Subcutaneous abdominal adipose tissue (tissue), 5 donors: ENCODE data around the gene GPC6.

ENCODE experiments used
- H3K27ac ChIP-seq: one replicate; pipeline ENCODE4 v1.7.0; 2013; ENCODE audit warnings: low read depth, mild to moderate bottlenecking, inconsistent platforms, low read length, moderate library complexity
- H3K27me3 ChIP-seq, 5 donors: one replicate each; pipeline ENCODE4 v1.7.0; 2013; ENCODE audit warnings: low read length in 5 of 5, inconsistent platforms in 1 of 5; ENCODE audit not compliant: control insufficient read depth in 5 of 5, insufficient read depth in 4 of 5
- H3K36me3 ChIP-seq, 5 donors: one replicate each; pipeline ENCODE4 v1.7.0; 2013; ENCODE audit warnings: low read length in 5 of 5; ENCODE audit not compliant: control insufficient read depth in 5 of 5, insufficient read depth in 5 of 5
- H3K4me1 ChIP-seq, 5 donors: one replicate each; pipeline ENCODE4 v1.7.0; 2013; ENCODE audit warnings: low read length in 5 of 5, mild to moderate bottlenecking in 3 of 5, moderate library complexity in 1 of 5; ENCODE audit not compliant: control insufficient read depth in 5 of 5, insufficient read depth in 5 of 5
- H3K4me3 ChIP-seq, 5 donors: one replicate each; pipeline ENCODE4 v1.7.0; 2013; ENCODE audit warnings: low read length in 5 of 5, low read depth in 1 of 5
- H3K9ac ChIP-seq, 5 donors: one replicate each; pipeline ENCODE4 v1.7.0; 2013; ENCODE audit warnings: low read length in 5 of 5, mild to moderate bottlenecking in 4 of 5, moderate library complexity in 3 of 5
- H3K9me3 ChIP-seq, 5 donors: one replicate each; pipeline ENCODE4 v1.7.0; 2013; ENCODE audit warnings: low read length in 5 of 5; ENCODE audit not compliant: control insufficient read depth in 5 of 5
- donor health status: healthy.
- donor health status: healthy.
- donor health status: healthy.
- donor health status: healthy.
- donor health status: healthy.

The GPC6 gene

DNA sequence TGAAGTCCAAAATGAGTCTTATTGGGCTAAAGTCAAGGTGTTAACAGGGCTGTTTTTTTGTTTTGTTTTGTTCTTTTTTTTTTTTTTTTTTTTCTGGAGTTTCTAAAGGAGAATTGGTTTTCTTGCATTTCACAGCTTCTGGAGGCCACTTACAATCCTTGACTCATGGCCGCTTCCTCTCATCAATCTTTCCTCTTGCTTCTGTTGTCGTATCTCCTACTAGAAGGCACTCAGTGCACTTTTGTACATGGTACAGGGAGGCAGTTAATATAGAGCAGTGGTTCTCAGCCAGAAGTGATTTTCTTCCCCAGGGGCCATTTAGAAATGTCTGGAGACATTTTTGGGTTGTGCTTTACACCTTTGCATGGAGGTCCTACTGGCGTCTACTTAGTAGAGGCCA, 706.3 kb downstream of the GPC6 start:
- Histone ChIP-seq H3K27ac (no peak overlapping the region), H3K9me3 (no peaks in the 10 kb centered on the region), H3K4me3 (no peak overlapping the region), H3K9ac (no peak overlapping the region), H3K36me3 (no peaks in the 10 kb centered on the region), H3K4me1 (no peaks in the 10 kb centered on the region), H3K27me3 (no peaks in the 10 kb centered on the region)

DNA sequence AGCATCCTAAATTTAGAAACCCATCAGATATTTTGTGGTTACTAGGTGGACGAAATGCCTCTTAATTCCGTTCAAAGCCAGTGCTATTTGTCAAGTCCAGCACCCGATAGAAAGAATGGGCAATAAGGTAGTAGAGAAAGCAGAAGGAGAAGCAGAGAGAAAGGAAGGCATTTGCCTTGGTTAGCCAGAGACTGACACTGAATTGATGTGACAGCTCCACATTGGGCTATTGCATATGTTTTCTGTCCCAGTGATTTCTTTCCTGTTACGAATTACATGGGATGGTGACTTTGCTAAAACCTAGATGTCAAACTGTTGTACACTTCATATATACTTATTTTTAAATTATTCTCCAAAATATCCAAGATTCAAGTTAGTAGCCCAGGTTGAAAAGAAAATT, 710.3 kb downstream of the GPC6 start:
- Histone ChIP-seq H3K9me3 (no peaks in the 10 kb centered on the region), H3K4me3 (no peak overlapping the region), H3K27ac (no peak overlapping the region), H3K4me1 (no peaks in the 10 kb centered on the region), H3K27me3 (no peaks in the 10 kb centered on the region), H3K9ac (no peak overlapping the region), H3K36me3 (no peaks in the 10 kb centered on the region)

- H3K4me1 ChIP-seq, result peaks cover 0 to 4% (median 0%) of the 10 kb centered on the region in 5 donors
- no peaks in the 10 kb centered on the region for H3K36me3 ChIP-seq
- no peak overlapping the region for H3K9ac ChIP-seq
- no peaks in the 10 kb centered on the region for H3K27me3 ChIP-seq
- H3K4me3 ChIP-seq, result no peak overlapping the region
- no peak overlapping the region for H3K27ac ChIP-seq
- no peaks in the 10 kb centered on the region for H3K9me3 ChIP-seq
These were observed 714.8 kb downstream of the GPC6 start for GRCh38 chr13:93941444-93941843.

DNA sequence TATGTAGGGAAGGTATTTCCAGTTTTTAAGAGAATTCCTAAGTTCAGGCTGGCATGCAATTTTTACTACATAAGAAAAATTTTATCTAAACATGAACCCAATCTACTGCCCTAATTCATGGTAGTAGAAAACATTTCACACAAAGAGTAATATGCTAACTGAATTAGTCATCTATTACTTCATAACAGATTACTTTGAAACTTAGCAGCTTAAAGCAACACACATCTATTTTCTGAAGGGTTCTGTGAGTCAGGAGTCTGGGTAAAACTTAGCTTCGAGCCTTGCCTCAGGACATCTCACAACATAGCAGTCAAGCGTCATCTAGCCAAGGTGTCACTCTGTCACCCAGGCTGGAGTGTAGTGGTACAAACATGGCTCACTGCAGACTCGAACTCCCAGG, 715.4 kb downstream of the GPC6 start:
- no peaks in the 10 kb centered on the region for H3K27me3 ChIP-seq
- peaks cover 0 to 4% (median 0%) of the 10 kb centered on the region in 5 donors for H3K4me1 ChIP-seq

GRCh38 chr13:93945621-93946020, 719.0 kb downstream of the GPC6 start:
- H3K4me3 ChIP-seq, result no peak overlapping the region
- H3K27me3 ChIP-seq, result no peaks in the 10 kb centered on the region
- H3K9me3 ChIP-seq, result no peaks in the 10 kb centered on the region
- no peaks in the 10 kb centered on the region for H3K36me3 ChIP-seq
- peaks cover 0 to 4% (median 0%) of the 10 kb centered on the region in 5 donors for H3K4me1 ChIP-seq
- H3K9ac ChIP-seq, result no peak overlapping the region
- H3K27ac ChIP-seq, result no peak overlapping the region

More for the DNA sequence above, 715.4 kb downstream of the GPC6 start:
- no peaks in the 10 kb centered on the region for H3K36me3 ChIP-seq
- no peak overlapping the region for H3K9ac ChIP-seq
- no peak overlapping the region for H3K4me3 ChIP-seq
- no peak overlapping the region for H3K27ac ChIP-seq
- no peaks in the 10 kb centered on the region for H3K9me3 ChIP-seq

GRCh38 chr13:93946994-93947393, 720.4 kb downstream of the GPC6 start:
- Histone ChIP-seq H3K4me1 (peaks cover 0 to 4% (median 0%) of the 10 kb centered on the region in 5 donors), H3K27me3 (no peaks in the 10 kb centered on the region), H3K4me3 (no peak overlapping the region), H3K9me3 (no peaks in the 10 kb centered on the region), H3K27ac (no peak overlapping the region), H3K36me3 (no peaks in the 10 kb centered on the region), H3K9ac (no peak overlapping the region)

GRCh38 chr13:93947651-93948050, 721.0 kb downstream of the GPC6 start:
- H3K27me3 ChIP-seq, result no peaks in the 10 kb centered on the region
- H3K9me3 ChIP-seq, result no peaks in the 10 kb centered on the region
- H3K4me1 ChIP-seq, result peaks cover 0 to 2% (median 0%) of the 10 kb centered on the region in 5 donors
- H3K36me3 ChIP-seq, result no peaks in the 10 kb centered on the region
- no peak overlapping the region for H3K9ac ChIP-seq
- H3K27ac ChIP-seq, result no peak overlapping the region
- H3K4me3 ChIP-seq, result no peak overlapping the region

- H3K4me1 ChIP-seq, result no peaks in the 10 kb centered on the region
- no peaks in the 10 kb centered on the region for H3K36me3 ChIP-seq
- no peak overlapping the region for H3K9ac ChIP-seq
- no peak overlapping the region for H3K27ac ChIP-seq
- no peak overlapping the region for H3K4me3 ChIP-seq
- H3K9me3 ChIP-seq, result no peaks in the 10 kb centered on the region
- no peaks in the 10 kb centered on the region for H3K27me3 ChIP-seq
These were observed 721.7 kb downstream of the GPC6 start for GRCh38 chr13:93948162-93948922.

DNA sequence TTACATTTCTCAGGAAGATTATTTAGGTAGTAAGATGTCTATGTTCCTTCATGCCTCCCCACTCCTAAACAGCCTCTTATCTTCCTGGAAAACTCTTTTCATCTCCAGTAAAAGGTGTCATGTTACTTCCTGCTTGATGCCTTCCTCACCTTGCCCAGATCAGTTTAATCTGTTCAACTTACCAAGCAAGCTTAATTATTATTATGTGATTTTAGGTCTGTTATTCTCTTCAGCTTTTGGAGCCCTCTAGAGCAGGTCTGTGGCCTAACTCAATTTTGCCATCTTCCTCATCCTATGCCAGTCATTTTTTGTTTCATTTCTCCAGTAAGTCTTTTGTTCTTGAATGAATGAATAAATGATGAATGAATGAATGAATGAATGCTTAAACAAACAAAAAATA, 724.5 kb downstream of the GPC6 start:
- H3K9ac ChIP-seq, result no peak overlapping the region
- H3K27ac ChIP-seq, result no peak overlapping the region
- H3K36me3 ChIP-seq, result no peaks in the 10 kb centered on the region
- no peak overlapping the region for H3K4me3 ChIP-seq
- peaks cover 0 to 4% (median 0%) of the 10 kb centered on the region in 5 donors for H3K4me1 ChIP-seq
- H3K27me3 ChIP-seq, result no peaks in the 10 kb centered on the region
- no peaks in the 10 kb centered on the region for H3K9me3 ChIP-seq

DNA sequence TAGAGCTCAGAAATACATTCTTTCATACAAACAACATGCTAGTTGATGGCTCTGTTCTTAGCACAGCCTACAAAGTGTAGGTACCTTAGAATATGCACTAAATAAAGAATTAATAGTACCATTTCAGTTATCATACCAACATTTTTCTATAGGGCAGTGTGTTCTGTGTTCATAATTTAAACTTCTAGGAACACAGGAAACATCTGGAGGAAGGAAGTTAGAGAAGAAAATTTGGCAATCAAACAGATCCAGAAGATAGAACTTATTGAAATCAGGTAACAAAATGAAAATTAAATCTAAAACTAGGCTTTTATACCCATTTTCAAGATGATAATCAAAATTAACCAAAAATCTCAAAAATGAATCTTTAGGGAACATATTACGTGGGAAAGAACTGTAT, 725.3 kb downstream of the GPC6 start:
- H3K4me1 ChIP-seq, result peaks cover 0 to 9% (median 0%) of the 10 kb centered on the region in 5 donors
- H3K27me3 ChIP-seq, result no peaks in the 10 kb centered on the region
- H3K36me3 ChIP-seq, result no peaks in the 10 kb centered on the region
- H3K4me3 ChIP-seq, result no peak overlapping the region
- no peak overlapping the region for H3K27ac ChIP-seq
- no peaks in the 10 kb centered on the region for H3K9me3 ChIP-seq
- no peak overlapping the region for H3K9ac ChIP-seq
